ENCODE data around the gene TAAR8. TPM values are rescaled to one million over a fixed set of nuclear protein-coding genes. Genes with fewer than 3 reads are reported as not detected.
"Not testable (repeated sequence)": the region's sequence is repeated elsewhere in the genome, so short reads cannot be mapped to it uniquely, and the experiment has no call there.

The TAAR8 gene
- total RNA-seq = not detected

DNA sequence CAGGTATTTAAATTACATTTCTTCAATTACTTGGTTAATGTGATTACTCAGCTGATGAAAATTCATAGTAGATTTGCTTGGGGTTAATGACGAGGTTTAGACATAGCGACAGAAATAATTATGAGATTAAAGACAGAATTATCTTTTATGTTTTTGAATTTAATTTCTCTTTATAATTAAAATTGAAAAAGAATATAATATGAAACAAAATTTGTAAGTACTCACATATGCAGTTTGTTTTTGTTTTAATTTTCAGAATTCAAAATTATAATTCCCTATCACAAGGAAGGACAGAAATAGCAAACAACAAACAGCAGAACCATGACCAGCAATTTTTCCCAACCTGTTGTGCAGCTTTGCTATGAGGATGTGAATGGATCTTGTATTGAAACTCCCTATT, at the start of gene TAAR8:
TAAR8 (plus strand) TSS at position 301 of the 400 bp plus-strand sequence; CDS start at position 322, 21 bp downstream.
- intact Hi-C loops (cut with DNase I) = no loop called here
- DNase-seq (ENCODE audit: low spot score) = no peak
- no peak for ATAC-seq

DNA sequence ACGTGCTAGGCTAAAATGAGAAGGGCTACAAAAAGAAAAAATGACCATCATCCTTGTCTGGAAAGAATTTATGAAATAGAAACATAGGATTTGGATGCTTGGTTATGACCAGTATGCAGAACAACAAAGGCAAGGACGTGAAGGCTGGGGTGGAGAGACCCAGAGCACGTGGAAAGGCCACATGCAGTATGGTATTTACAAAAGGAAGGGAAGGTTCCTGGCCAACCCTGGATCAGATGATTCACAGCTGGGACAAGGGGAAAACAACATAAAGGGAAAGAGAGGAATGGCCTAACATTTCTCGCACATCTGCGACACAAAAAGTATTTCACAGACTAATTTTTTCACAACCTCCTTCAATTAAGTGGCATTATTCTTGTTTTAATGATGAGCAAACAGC, 47.7 kb upstream of the TAAR8 start:
- peak; percentile 55 for ATAC-seq
- no peak for DNase-seq (ENCODE audit: low spot score)
- intact Hi-C loops (cut with DNase I) = no loop called here

- intact Hi-C loops (cut with DNase I) = no loop called here
- ATAC-seq = no peak
- DNase-seq (ENCODE audit: low spot score) = no peak
These were observed 47.3 kb upstream of the TAAR8 start for GRCh38 chr6:132505158-132505557.

- DNase-seq (ENCODE audit: low spot score) (no peak), ATAC-seq (no peak)
- intact Hi-C loops (cut with DNase I) = no loop called here
These were observed 46.0 kb upstream of the TAAR8 start for GRCh38 chr6:132506461-132506860.

- no peak for DNase-seq (ENCODE audit: low spot score)
- intact Hi-C loops (cut with DNase I) = no loop called here
- ATAC-seq = no peak
These were observed 45.3 kb upstream of the TAAR8 start for GRCh38 chr6:132506869-132507808.

DNA sequence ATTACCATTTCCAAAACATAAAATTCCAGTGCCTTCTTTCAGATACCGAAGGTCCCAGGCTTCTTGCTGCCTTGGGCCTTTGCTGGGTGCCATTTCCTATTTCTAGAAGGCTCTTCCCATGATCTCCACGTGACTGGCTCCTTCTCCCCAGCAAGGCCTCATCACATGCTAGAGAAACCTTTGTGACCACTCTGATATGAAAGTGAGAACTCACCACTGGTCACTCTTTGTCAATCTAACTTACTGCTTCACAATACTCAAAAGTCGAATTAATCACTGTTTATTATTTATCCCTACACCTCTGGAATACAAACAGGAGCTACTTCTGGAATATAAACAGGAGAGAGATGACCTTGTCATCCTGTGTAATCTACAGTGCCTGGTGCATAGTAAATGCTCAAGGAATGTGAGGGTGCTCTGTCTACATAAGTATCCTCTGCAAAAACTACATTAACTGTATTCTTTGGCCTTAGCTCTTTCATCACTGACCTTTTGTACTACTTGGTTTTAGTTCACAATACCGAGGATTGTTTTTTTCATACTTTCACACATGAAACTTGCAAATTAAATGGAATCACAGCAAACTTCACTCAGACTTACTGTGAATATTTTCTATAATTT, 41.2 kb upstream of the TAAR8 start:
- intact Hi-C loops (cut with DNase I) = no loop called here
- ATAC-seq = no peak
- DNase-seq (ENCODE audit: low spot score) = peak; percentile 66

GRCh38 chr6:132511831-132512220, 40.6 kb upstream of the TAAR8 start:
- DNase-seq (ENCODE audit: low spot score) = no peak
- ATAC-seq = no peak
- intact Hi-C loops (cut with DNase I) = no loop called here

DNA sequence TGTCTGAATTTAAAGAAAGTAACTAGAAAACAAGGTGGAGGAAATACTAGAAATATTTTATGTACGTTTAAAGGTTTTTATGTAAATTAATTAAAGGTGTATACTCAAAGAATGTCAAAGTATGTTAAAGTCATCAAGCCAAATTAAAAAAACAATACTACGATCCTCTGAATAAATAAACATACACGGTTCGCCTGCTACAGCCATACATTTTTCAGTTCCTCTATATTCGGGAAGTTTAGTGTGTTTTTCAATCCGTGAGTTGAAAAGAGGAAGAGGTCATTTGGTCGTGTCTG, 40.2 kb upstream of the TAAR8 start:
- DNase-seq (ENCODE audit: low spot score) (no peak), ATAC-seq (no peak)
- intact Hi-C loops (cut with DNase I) = no loop called here

GRCh38 chr6:132512638-132513632, 39.5 kb upstream of the TAAR8 start, which contains the start of gene STX7:
STX7 (minus strand) TSS chr6:132513116; CDS start chr6:132503530, 9,586 bp downstream.
- DNase-seq (ENCODE audit: low spot score) = peak; percentile 93
- peak; percentile 99 for ATAC-seq
- intact Hi-C loops (cut with DNase I) = no loop called here

GRCh38 chr6:132513831-132514545, 38.5 kb upstream of the TAAR8 start:
- ATAC-seq (no peak), DNase-seq (ENCODE audit: low spot score) (no peak)
- intact Hi-C loops (cut with DNase I) = no loop called here

GRCh38 chr6:132515386-132515785, 37.1 kb upstream of the TAAR8 start:
- DNase-seq (ENCODE audit: low spot score) (no peak), ATAC-seq (no peak)
- intact Hi-C loops (cut with DNase I) = no loop called here

- ATAC-seq (no peak), DNase-seq (ENCODE audit: low spot score) (no peak)
- intact Hi-C loops (cut with DNase I) = no loop called here
These were observed 31.5 kb upstream of the TAAR8 start for GRCh38 chr6:132520953-132521352.

DNA sequence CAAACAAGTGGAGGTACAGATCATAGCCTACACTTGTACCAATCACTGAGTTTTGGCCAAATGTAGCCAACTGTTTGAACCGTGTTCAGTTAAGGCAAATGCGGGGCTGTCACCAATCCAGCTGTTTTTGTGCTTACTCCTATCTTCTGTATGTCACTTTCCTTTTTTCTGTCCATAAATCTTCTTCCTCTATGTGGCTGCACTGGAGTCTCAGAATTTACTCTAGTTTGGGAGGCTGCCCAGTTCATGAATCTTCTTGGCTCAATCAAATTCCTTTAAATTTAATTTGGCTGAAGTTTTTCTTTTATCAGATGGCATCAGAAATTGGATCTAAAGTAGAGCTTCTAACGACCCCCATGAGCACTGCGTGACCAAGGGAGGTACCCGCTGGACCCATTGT, 27.8 kb upstream of the TAAR8 start:
- intact Hi-C loops (cut with DNase I) = no loop called here
- ATAC-seq = no peak
- DNase-seq (ENCODE audit: low spot score) = no peak

GRCh38 chr6:132525866-132526265, 26.6 kb upstream of the TAAR8 start:
- ATAC-seq = no peak
- intact Hi-C loops (cut with DNase I) = no loop called here
- DNase-seq (ENCODE audit: low spot score) = no peak

- no peak for DNase-seq (ENCODE audit: low spot score)
- no peak for ATAC-seq
- intact Hi-C loops (cut with DNase I) = no loop called here
These were observed 26.0 kb upstream of the TAAR8 start for GRCh38 chr6:132526461-132526860.

DNA sequence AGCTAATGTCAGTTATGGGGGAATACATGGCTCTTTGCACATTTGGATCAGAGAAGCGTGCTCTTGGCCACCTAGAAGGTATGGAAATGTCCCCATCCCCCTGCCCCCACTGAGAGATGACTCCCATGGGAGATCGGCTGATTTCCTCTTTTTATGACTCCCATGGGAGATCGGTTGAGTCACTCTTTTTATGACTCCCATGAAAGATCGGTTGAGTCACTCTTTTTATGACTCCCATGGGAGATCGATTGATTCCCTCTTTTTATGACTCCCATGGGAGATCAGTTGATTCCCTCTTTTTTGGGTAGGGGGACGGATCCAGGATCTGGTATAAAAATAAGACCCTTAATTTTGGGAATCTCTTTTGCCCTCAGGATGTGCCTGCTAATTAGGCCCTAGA, 24.7 kb upstream of the TAAR8 start:
- no peak for DNase-seq (ENCODE audit: low spot score)
- ATAC-seq = no peak
- intact Hi-C loops (cut with DNase I) = no loop called here

DNA sequence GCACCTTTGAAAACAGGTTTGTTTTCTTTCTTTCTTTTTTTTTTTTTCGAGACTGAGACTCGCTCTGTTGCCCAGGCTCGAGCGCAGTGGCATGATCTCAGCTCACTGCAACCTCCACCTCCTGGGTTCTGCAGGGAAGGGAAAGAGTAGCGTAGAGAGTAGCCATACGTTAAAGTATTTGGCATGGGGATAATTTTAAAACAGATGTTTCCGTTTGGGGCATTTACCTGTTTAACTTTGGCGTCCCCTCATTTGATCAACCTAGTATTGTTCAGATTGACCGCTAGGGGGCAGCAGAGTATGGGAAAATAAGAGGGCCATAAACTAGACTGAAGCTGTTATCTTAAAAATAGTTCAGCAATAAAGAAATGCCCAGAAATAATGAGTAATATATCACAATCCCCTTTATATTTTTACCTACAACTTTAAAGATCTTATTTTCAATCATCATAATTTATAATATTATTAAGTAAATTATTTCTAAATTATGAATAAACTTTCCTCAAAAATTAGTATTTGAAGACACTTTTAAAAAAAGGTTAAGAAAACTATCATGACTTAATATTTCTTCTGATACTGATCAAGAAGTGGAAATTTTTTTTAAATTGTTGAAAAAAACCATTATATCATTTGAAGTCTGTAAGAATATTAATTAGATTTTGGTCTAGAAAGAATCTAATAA, 22.0 kb upstream of the TAAR8 start:
- intact Hi-C loops (cut with DNase I) = no loop called here
- ATAC-seq (peak; percentile 78), DNase-seq (ENCODE audit: low spot score) (peak; percentile 75)

DNA sequence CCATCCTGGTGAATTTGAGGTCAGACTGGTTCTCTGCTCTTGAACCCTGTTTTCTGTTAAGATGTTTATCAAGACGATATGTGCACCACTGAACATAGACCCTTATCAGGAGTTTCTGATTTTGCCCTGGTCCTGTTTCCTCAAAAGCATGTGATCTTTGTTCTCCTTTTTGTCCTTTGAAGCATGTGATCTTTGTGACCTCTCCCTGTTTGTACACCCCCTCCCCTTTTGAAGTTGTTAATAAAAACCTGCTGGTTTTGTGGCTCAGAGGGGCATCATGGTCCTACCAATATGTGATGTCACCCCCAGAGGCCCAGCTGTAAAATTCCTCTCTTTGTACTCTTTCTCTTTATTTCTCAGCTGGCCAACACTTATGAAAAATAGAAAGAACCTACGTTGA, 17.9 kb upstream of the TAAR8 start:
- ATAC-seq; intact Hi-C loops (cut with DNase I); DNase-seq (ENCODE audit: low spot score): not testable (repeated sequence)

Measured in sciatic nerve (tissue), 2 donors.